Measurements from ENCODE around the gene SARDH. TPM values are rescaled to one million over a fixed set of nuclear protein-coding genes. Genes with fewer than 3 reads are reported as not detected.

The SARDH gene
- total RNA-seq, 2 experiments from 2014 or later, result 5.5 to 5.6 TPM

GRCh38 chr9:133673258-133673655 lies 64.9 kb downstream of the SARDH start:
- Mint-ChIP-seq H3K36me3 (ENCODE audit: low read depth) (peaks cover 3% of the 10 kb centered on the region), H3K4me3 (no peak overlapping the region), H3K4me1 (ENCODE audit: low read depth) (peaks cover 24% of the 10 kb centered on the region), H3K27me3 (no peaks in the 10 kb centered on the region), H3K27ac (no peak overlapping the region), H3K9me3 (no peaks in the 10 kb centered on the region)
- TF ChIP-seq CTCF (IDR thresholded peaks at IDR 0.05), result no peak
- POLR2A ChIA-PET, result no interaction called here
- intact Hi-C loops (cut with micrococcal nuclease), result no loop called here
- DNase-seq (no peak), ATAC-seq (no peak)
- CTCF ChIA-PET, result interaction anchor here (1.2 kb wide), 1 partner anchor 10 kb away, joined by 3 read pairs; no protein-coding TSS in a partner anchor

- Mint-ChIP-seq H3K27ac (no peak overlapping the region), H3K27me3 (no peaks in the 10 kb centered on the region), H3K36me3 (ENCODE audit: low read depth) (peaks cover 3% of the 10 kb centered on the region), H3K4me1 (ENCODE audit: low read depth) (peaks cover 22% of the 10 kb centered on the region), H3K9me3 (no peaks in the 10 kb centered on the region), H3K4me3 (no peak overlapping the region)
- intact Hi-C loops (cut with micrococcal nuclease), result no loop called here
- DNase-seq (no peak), ATAC-seq (no peak)
- CTCF ChIA-PET, result interaction anchor here (1.2 kb wide), 1 partner anchor 11 kb away, joined by 3 read pairs; no protein-coding TSS in a partner anchor
- POLR2A ChIA-PET, result no interaction called here
- no peak for TF ChIP-seq CTCF (IDR thresholded peaks at IDR 0.05)
Measured at GRCh38 chr9:133672503-133673257, 65.5 kb downstream of the SARDH start.

GRCh38 chr9:133671371-133671770 lies 66.8 kb downstream of the SARDH start:
- Mint-ChIP-seq H3K4me1 (ENCODE audit: low read depth) (peaks cover 10% of the 10 kb centered on the region), H3K27ac (no peak overlapping the region), H3K9me3 (no peaks in the 10 kb centered on the region), H3K4me3 (no peak overlapping the region), H3K27me3 (no peaks in the 10 kb centered on the region), H3K36me3 (ENCODE audit: low read depth) (peaks cover 3% of the 10 kb centered on the region)
- no peak for DNase-seq
- no peak for ATAC-seq
- no peak for TF ChIP-seq CTCF (IDR thresholded peaks at IDR 0.05)
- intact Hi-C loops (cut with micrococcal nuclease), result no loop called here
- ChIA-PET POLR2A (interaction anchor here (0.6 to 1.5 kb wide), 2 partner anchors 12 to 56 kb away, joined by 3 to 5 read pairs; no protein-coding TSS in a partner anchor), CTCF (no interaction called here)

- CTCF ChIA-PET, result no interaction called here
- H3K27ac Mint-ChIP-seq, result no peak overlapping the region
- no peaks in the 10 kb centered on the region for H3K9me3 Mint-ChIP-seq
Measured at GRCh38 chr9:133670466-133670865, 67.7 kb downstream of the SARDH start.

More at GRCh38 chr9:133670466-133670865, 67.7 kb downstream of the SARDH start:
- no peak for DNase-seq
- intact Hi-C loops (cut with micrococcal nuclease), result no loop called here
- no peaks in the 10 kb centered on the region for H3K27me3 Mint-ChIP-seq
- no peak for TF ChIP-seq CTCF (IDR thresholded peaks at IDR 0.05)
- peaks cover 3% of the 10 kb centered on the region for H3K4me1 Mint-ChIP-seq (ENCODE audit: low read depth)
- peaks cover 3% of the 10 kb centered on the region for H3K36me3 Mint-ChIP-seq (ENCODE audit: low read depth)
- no peak overlapping the region for H3K4me3 Mint-ChIP-seq
- POLR2A ChIA-PET, result interaction anchor here (1.5 kb wide), 1 partner anchor 13 kb away, joined by 5 read pairs; no protein-coding TSS in a partner anchor
- no peak for ATAC-seq

Measured in activated CD8-positive, alpha-beta T cell treated with anti-CD3 and anti-CD28 coated beads for 36 hours (primary cell).